ENCODE measurements around the gene LDLRAD4.
"Not testable (repeated sequence)": the region's sequence is repeated elsewhere in the genome, so short reads cannot be mapped to it uniquely, and the experiment has no call there.

The LDLRAD4 gene

GRCh38 chr18:13313006-13313686 lies 94.6 kb downstream of the LDLRAD4 start:
- DNase-seq, result no peak

DNA sequence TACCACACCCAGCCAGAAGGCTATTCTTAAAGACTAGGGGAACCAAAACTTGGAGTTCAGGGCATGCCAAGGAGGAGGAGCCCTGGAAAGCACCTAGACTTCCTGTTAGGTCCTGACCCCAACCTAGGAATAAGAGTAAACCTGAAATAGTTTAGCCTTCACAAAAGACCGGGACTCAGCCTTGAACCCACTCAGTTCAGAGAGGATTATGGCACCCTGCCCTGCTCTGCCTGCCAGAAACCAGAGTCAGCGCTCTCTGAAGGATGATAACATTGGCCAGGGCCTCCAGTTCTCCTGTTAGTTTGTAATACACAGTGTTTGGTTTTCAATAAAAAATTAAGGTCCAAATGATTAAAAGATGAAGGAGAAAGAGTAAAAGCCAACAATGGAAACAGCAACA lies 96.4 kb downstream of the LDLRAD4 start:
- no peak for DNase-seq

DNA sequence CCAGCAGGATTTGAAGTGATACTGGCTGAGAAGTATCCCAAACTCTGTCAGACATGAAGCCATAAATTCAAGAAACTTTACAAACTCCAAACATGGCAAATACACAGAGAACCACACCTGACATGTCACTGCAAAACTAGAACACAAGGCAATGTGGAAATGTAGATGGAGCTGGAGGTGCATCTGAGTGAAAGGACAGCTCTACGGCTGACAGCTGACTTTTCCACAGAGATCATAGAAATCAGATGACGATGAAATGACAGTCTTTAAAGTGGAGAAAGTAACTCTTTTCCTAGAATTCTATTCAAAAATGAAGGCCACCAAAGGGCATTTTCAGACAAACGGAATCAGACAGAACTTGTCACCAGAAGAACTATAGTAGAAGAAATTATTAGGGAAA lies 97.5 kb downstream of the LDLRAD4 start:
- DNase-seq, result no peak

DNA sequence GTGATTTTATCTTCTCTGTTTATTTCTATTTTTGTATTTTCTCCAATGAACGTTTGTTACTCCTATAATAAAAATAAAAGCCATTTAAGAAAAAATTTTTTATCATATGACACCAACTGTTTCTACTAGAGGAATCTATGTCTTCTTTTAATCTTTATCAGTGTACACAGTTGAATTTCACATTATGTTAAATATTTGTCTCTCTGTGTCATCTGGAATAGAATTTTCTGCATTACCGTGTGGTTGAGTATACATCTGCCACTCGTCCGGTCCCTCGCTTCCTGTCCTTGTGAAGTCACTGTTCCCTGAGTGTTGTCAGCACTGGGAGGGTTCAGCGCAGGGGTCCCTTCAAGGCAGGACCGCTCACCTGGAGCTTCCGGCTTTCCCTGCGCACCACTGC lies 99.2 kb downstream of the LDLRAD4 start:
- DNase-seq, result no peak

GRCh38 chr18:13318731-13319501 lies 100.4 kb downstream of the LDLRAD4 start:
- peak; percentile 24 for DNase-seq

DNA sequence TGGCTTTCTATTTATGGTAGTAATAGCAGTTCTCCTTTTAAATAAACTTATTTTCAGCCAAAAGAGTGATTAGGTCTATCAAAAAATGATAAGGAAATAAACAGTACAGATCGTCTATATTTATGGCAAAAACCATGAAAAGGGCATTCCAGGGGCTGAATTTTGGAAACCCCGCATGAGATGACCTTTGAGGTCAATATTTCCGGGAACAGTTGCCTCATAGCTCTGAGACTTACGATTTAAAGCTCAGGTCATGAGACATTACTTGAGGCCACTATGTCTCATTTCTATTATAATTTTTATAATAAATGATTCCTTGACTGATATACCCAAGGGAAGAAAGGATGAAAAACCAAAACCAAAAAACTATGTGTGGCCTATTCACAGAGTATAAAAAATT lies 101.1 kb downstream of the LDLRAD4 start:
- no peak for DNase-seq

GRCh38 chr18:13320096-13320495 lies 101.5 kb downstream of the LDLRAD4 start:
- DNase-seq, result no peak

GRCh38 chr18:13320891-13321425 lies 102.4 kb downstream of the LDLRAD4 start:
- no peak for DNase-seq

DNA sequence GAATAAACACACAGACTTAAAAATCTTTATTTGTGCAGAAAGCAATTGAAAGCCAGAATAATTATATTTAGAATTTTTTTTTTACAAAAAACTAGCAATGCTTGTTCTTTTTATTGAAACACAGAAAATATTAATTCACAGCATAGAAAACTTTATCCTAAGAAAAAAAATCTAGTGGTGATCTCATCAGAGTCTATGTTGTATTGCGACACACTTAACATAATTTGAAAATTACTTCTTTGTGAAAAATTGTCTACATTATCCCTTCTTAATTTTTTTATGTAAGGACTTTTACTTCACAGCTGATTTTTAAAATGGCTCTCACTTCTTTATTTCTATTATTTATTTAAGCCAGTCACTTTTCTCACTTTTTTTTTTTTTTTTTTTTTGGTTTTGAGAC lies 103.4 kb downstream of the LDLRAD4 start:
- DNase-seq, result no peak

DNA sequence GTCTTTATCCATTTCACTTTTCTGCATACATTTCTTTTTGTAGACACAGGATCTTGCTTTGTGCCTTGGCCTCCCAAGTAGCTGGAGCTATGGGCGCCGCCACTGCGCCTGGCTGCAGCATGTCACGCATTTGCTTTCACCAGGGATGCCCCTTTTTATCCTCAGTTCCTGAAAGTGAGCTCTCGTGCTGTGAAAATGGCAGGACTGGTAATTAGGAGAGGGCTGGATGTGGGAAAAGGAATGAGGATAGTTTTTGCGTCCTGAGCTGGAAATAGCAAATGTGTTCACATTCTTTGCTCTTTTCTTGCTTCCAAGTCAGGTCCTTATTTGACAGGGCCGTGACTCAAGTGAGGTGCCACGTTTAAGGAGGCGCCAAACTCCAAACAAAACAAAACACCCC lies 104.6 kb downstream of the LDLRAD4 start:
- DNase-seq, result no peak

DNA sequence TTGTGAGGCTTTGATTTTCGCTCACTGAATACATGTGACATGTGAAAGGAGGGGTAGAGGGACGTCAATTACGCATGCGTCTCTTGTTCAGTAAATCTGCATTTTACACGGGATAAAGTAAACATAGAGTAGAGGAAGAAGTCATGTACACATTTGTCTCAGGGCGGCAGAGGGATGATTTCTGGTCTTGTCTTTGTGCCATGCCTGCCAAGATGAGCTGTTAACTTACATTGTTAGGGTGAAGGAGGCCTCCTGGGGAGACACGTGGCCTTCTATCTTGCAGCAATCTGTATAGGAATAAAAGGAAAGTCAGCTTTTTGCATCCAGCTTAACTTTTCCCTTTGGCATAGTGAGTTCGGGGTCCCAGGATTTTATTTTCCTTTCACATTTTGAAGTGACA lies 106.3 kb downstream of the LDLRAD4 start:
- no peak for DNase-seq

DNA sequence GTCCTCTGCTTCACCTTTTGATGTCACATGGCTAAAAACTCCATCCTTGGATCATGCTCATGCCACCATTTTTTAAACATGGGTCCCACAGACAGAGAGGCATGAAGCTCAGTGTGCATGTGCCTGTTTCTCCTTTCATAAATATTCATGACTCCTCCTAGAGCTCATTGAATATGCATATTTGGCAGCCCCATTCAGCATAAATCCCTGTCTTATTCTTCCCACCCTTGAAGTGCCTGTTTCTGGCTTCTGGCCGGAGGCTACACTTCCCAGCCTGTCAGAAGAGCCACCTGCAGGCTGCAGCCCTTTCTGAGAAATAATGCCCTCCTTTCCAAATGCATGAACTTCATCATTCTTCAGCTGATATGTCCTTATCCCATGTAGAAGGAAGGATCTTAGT lies 109.7 kb downstream of the LDLRAD4 start:
- no peak for DNase-seq

DNA sequence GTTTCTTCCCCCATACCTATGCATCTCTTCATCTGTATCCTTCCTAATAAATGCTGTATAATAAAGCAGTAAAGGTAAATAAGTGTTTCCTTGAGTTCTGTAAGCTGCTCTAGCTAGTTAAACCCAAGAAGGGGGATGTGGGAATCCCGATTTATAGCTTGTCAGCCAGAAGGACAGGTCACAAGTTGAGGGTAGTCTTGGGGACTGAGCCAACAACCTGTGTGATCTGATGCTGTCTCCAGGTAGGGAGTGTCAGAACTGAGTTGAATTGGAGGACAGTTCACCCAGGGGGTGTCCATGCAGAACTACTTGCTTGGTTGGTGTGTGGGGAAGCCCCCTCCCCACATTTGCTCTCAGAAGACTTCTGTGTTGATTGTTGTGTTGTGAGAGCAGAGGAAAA lies 112.4 kb downstream of the LDLRAD4 start:
- DNase-seq, result no peak

DNA sequence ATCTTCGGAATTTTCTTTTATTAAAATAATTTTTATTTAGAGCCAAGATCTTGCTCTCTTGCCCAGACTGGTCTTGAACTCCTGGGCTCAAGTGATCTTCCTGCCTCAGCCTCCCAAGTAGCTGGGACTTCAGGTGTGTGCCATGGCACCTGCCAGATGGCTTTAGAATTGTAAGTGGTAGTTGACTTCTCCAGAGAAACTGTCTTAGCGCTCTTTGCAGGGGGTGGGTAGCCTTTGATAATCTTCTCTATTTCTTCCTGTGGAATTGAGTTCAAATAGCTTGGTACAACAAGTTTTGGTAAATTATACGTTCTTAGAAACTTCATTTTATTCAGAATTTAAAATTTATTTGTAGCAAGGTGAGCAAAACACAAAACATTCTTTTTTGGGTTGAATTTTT lies 113.3 kb downstream of the LDLRAD4 start:
- DNase-seq, result no peak

GRCh38 chr18:13332874-13333273 lies 114.3 kb downstream of the LDLRAD4 start:
- no peak for DNase-seq

DNA sequence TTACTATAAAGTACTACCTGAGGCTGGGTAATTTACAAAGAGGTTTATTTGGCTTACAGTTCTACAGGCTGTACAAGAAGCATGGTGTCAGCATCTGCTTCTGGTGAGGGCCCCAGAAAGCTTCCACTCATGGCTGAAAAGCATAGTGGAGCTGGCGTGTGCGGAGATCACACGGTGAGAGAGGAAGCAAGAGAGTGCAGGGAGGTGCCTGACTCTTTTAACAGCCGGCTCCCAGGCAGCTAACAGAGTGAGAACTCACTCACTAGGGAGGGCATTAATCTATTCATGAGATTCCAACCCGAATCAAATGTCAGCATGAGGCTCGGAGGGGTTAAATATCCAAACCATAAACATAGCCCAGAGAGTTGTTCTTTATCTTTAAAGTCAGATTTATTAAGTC lies 117.3 kb downstream of the LDLRAD4 start:
- DNase-seq, result no peak

GRCh38 chr18:13336841-13337240 lies 118.3 kb downstream of the LDLRAD4 start:
- DNase-seq, result no peak

- no peak for DNase-seq
Observed at GRCh38 chr18:13337369-13337768, 118.8 kb downstream of the LDLRAD4 start.

DNA sequence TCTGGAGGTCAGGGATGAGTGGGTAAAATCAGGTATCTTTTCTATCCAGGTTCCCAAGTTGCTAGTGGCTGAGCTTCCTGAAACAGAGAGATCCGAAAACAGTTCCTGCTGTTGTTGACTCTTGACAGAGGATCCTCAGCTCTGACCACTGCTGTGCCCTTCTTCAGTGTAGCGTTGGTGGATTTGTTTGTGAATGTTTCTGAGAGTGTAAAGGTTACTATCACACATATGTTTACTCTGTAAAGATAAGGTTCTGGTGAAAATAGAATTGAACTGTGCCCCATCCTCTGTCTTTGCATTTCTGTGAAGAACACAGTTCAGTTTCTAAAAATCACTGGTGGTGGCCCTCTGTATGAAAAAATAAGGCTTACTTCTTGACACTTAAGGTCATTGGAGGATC lies 119.8 kb downstream of the LDLRAD4 start:
- DNase-seq, result no peak

- no peak for DNase-seq
Observed at GRCh38 chr18:13339653-13340052, 121.1 kb downstream of the LDLRAD4 start.

- not testable (repeated sequence) for DNase-seq
Observed at GRCh38 chr18:13346449-13346848, 127.9 kb downstream of the LDLRAD4 start.

- peak; percentile 85 for DNase-seq
Observed at GRCh38 chr18:13353084-13353823, 134.7 kb downstream of the LDLRAD4 start.

- no peak for DNase-seq
Observed at GRCh38 chr18:13354402-13354801, 135.8 kb downstream of the LDLRAD4 start.

DNA sequence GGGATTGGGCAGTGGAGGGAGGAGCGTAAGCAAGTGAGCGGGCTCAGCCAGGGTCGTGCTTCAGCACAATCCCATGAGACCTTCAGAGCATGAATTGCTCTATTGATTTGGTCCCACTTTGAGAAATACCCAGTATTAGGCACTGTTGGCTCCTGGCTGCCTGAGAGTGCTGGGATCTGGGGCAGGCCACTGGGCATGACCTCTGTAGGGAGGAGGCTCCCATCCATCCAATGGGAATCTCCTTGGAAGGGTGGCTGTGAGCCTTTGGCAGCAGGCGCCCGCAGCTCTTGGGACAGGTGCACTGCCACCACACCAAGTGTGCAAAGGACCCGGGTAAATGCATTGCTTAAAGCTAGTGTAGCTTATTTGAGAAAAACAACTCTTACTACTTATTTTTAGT lies 137.5 kb downstream of the LDLRAD4 start:
- DNase-seq, result no peak

All from MV-4-11 (cell line).